Fibroblast of lung (primary cell): ENCODE results near the gene PHETA1. TPM values are rescaled to one million over a fixed set of nuclear protein-coding genes. Genes with fewer than 3 reads are reported as not detected.

Experiments used
- DNase-seq, 2 donors: peaks; one replicate each; pipeline versions ENCODE4 v3.0.0 to v3.0.0-alpha.2; 2010; ENCODE audit warnings: low read depth in 2 of 2
- H2AFZ ChIP-seq: 2 replicates; pipeline ENCODE4 v1.5.1; 2012; ENCODE audit warnings: low read length, control low read depth, inconsistent platforms
- H3K27ac ChIP-seq: 2 replicates; pipeline ENCODE4 v1.5.1; 2011; ENCODE audit warnings: low read length, control low read depth; ENCODE audit not compliant: insufficient read depth
- H3K27me3 ChIP-seq: 2 replicates; pipeline ENCODE4 v1.5.1; 2011; ENCODE audit warnings: mild to moderate bottlenecking, low read length; ENCODE audit not compliant: control insufficient read depth, insufficient read depth
- H3K36me3 ChIP-seq: 2 replicates; pipeline ENCODE4 v1.5.1; 2011; ENCODE audit warnings: low read length; ENCODE audit not compliant: control insufficient read depth, insufficient read depth
- H3K4me1 ChIP-seq: 2 replicates; pipeline ENCODE4 v1.5.1; 2011; ENCODE audit warnings: low read length; ENCODE audit not compliant: control insufficient read depth, insufficient read depth; ENCODE audit errors: extremely low read depth
- H3K4me2 ChIP-seq: 2 replicates; pipeline ENCODE4 v1.5.1; 2011; ENCODE audit warnings: low read length, control low read depth; ENCODE audit not compliant: insufficient read depth; ENCODE audit errors: extremely low read depth
- H3K4me3 ChIP-seq, 4 experiments: fragments of 200-600 bp in 1 of 4; sonication (generic) in 1 of 4; replicated peaks in 1 of 4; 2 replicates each; pipeline ENCODE4 v1.5.1; 2011 to 2016; ENCODE audit warnings: low read length in 4 of 4, low read depth in 3 of 4, mild to moderate bottlenecking in 3 of 4, control low read depth in 2 of 4, inconsistent platforms in 1 of 4, mixed read lengths in 1 of 4; ENCODE audit not compliant: insufficient read depth in 1 of 4; ENCODE audit errors: control extremely low read depth in 1 of 4
- H3K79me2 ChIP-seq: 2 replicates; pipeline ENCODE4 v1.5.1; 2012; ENCODE audit warnings: mild to moderate bottlenecking, low read length, inconsistent platforms; ENCODE audit not compliant: control insufficient read depth, insufficient read depth
- H3K9ac ChIP-seq: 2 replicates; pipeline ENCODE4 v1.5.1; 2011; ENCODE audit warnings: mild to moderate bottlenecking, low read length, control low read depth; ENCODE audit not compliant: insufficient read depth
- H3K9me3 ChIP-seq: 2 replicates; pipeline ENCODE4 v1.5.1; 2012; ENCODE audit warnings: low read depth, low read length; ENCODE audit not compliant: control insufficient read depth, insufficient read depth
- H4K20me1 ChIP-seq: 2 replicates; pipeline ENCODE4 v1.5.1; 2011; ENCODE audit warnings: low read length; ENCODE audit not compliant: control insufficient read depth, insufficient read depth; ENCODE audit errors: extremely low read depth
- EZH2 ChIP-seq: IDR thresholded peaks from 2 replicates; pipeline ENCODE4 v1.5.1; 2012; ENCODE audit warnings: low read length, control low read depth, mild to moderate bottlenecking; ENCODE audit errors: missing control alignments
- polyA plus RNA-seq, 2 donors: library from polyadenylated mRNA; depleted of rRNA in 1 of 2; stranded (reverse) in 1 of 2; unstranded in 1 of 2; fragments of >200 nt; gene quantifications; 2 replicates each; pipeline ENCODE4 v1.2.1, GENCODE V29; 2011 to 2012; ENCODE audit warnings: missing spikeins in 1 of 2
- total RNA-seq: library from RNA; depleted of rRNA; stranded (reverse); fragments of >200 nt; gene quantifications from 2 replicates; pipeline ENCODE4 v1.2.1, GENCODE V29; 2014
- TF ChIP-seq, protein P1 (sequence below), 2 donors: IDR thresholded peaks in 1 of 2; conservative IDR thresholded peaks in 1 of 2; 1 replicate in 1 of 2; 2 replicates in 1 of 2; pipeline ENCODE4 v1.5.1; 2011 to 2012; ENCODE audit warnings: low read length in 2 of 2, control low read depth in 1 of 2, inconsistent platforms in 1 of 2, low read depth in 1 of 2, mild to moderate bottlenecking in 1 of 2

The PHETA1 gene
- total and polyA plus RNA-seq, 2 donors (not counting 1 experiment from before 2014, with no cell fraction given), result 2.6 to 3.8 TPM

GRCh38 chr12:111366075-111366474 is 2.8 kb downstream of the PHETA1 start:
- no peak for TF ChIP-seq EZH2
- TF ChIP-seq, protein P1, sequence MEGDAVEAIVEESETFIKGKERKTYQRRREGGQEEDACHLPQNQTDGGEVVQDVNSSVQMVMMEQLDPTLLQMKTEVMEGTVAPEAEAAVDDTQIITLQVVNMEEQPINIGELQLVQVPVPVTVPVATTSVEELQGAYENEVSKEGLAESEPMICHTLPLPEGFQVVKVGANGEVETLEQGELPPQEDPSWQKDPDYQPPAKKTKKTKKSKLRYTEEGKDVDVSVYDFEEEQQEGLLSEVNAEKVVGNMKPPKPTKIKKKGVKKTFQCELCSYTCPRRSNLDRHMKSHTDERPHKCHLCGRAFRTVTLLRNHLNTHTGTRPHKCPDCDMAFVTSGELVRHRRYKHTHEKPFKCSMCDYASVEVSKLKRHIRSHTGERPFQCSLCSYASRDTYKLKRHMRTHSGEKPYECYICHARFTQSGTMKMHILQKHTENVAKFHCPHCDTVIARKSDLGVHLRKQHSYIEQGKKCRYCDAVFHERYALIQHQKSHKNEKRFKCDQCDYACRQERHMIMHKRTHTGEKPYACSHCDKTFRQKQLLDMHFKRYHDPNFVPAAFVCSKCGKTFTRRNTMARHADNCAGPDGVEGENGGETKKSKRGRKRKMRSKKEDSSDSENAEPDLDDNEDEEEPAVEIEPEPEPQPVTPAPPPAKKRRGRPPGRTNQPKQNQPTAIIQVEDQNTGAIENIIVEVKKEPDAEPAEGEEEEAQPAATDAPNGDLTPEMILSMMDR (conservative IDR thresholded peaks at IDR 0.05 in 1 of 2, IDR thresholded peaks at IDR 0.05 in 1 of 2; ENCODE audit: low read depth in 1 of 2, low read length in 2 of 2), result no peak
- no peak overlapping the region for H3K4me3 ChIP-seq
- no peaks in the 10 kb centered on the region for H3K79me2 ChIP-seq
- H3K27ac ChIP-seq, result no peak overlapping the region
- H3K9ac ChIP-seq, result no peak overlapping the region
- no peaks in the 10 kb centered on the region for H4K20me1 ChIP-seq
- H3K27me3 ChIP-seq, result no peaks in the 10 kb centered on the region
- no peak overlapping the region for H3K4me2 ChIP-seq
- H3K36me3 ChIP-seq, result peaks cover 4% of the 10 kb centered on the region
- H3K4me1 ChIP-seq, result peaks cover 6% of the 10 kb centered on the region
- no peak overlapping the region for H2AFZ ChIP-seq
- H3K9me3 ChIP-seq, result no peaks in the 10 kb centered on the region
- no peak for DNase-seq

DNA sequence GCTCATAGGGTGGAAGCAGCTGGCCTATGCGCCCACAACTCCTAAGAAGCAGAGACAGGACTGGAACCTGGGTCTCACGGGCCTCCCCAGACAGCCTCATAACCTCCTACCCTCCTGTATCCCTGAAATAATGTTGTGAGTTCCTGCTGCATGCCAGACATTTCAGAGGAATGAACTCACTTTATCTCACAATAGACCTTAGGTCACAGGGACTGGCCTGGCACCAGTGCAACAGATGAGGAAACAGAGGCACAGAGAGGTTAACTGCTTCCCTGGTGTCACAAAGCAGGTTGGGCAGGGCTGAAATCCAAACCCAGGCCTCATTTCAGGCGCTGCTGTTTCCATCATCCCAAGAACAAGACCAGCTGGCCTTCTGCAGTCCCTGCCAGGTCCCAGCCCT is 5.3 kb downstream of the PHETA1 start:
- TF ChIP-seq, protein P1 (conservative IDR thresholded peaks at IDR 0.05 in 1 of 2, IDR thresholded peaks at IDR 0.05 in 1 of 2; ENCODE audit: low read depth in 1 of 2, low read length in 2 of 2), result no peak
- no peak for TF ChIP-seq EZH2

GRCh38 chr12:111362687-111363475 is 6.0 kb downstream of the PHETA1 start:
- Histone ChIP-seq H3K4me2 (no peak overlapping the region), H2AFZ (no peak overlapping the region), H3K9me3 (no peaks in the 10 kb centered on the region), H3K27ac (no peak overlapping the region), H3K36me3 (peaks cover 4% of the 10 kb centered on the region), H4K20me1 (no peaks in the 10 kb centered on the region), H3K27me3 (no peaks in the 10 kb centered on the region), H3K79me2 (no peaks in the 10 kb centered on the region), H3K9ac (no peak overlapping the region), H3K4me3 (no peak overlapping the region), H3K4me1 (peaks cover 4% of the 10 kb centered on the region)
- no peak for TF ChIP-seq EZH2
- TF ChIP-seq, protein P1 (conservative IDR thresholded peaks at IDR 0.05 in 1 of 2, IDR thresholded peaks at IDR 0.05 in 1 of 2; ENCODE audit: low read depth in 1 of 2, low read length in 2 of 2), result no peak
- DNase-seq, result no peak

More for the DNA sequence above, 5.3 kb downstream of the PHETA1 start:
- H3K9me3 ChIP-seq, result no peaks in the 10 kb centered on the region
- H3K36me3 ChIP-seq, result peaks cover 4% of the 10 kb centered on the region
- H3K27ac ChIP-seq, result no peak overlapping the region
- no peak overlapping the region for H2AFZ ChIP-seq
- peaks cover 4% of the 10 kb centered on the region for H3K4me1 ChIP-seq
- peak in 1 of 2 donors; percentile 58 for DNase-seq
- H3K27me3 ChIP-seq, result no peaks in the 10 kb centered on the region
- no peaks in the 10 kb centered on the region for H4K20me1 ChIP-seq
- no peak overlapping the region for H3K9ac ChIP-seq
- no peaks in the 10 kb centered on the region for H3K79me2 ChIP-seq
- H3K4me3 ChIP-seq, result no peak overlapping the region
- no peak overlapping the region for H3K4me2 ChIP-seq
